Duodenal mucosa (tissue), 2 donors: ENCODE results near the gene HSPA12A.
"Not testable (repeated sequence)": the region's sequence is repeated elsewhere in the genome, so short reads cannot be mapped to it uniquely, and the experiment has no call there.

Experiments used
- H3K27ac ChIP-seq: one replicate; pipeline ENCODE4 v1.7.0; 2013; ENCODE audit warnings: low read depth, low read length
- H3K27me3 ChIP-seq, 2 donors: one replicate each; pipeline ENCODE4 v1.7.0; 2013; ENCODE audit warnings: low read length in 2 of 2, control low read depth in 1 of 2; ENCODE audit not compliant: insufficient read depth in 2 of 2, control insufficient read depth in 1 of 2
- H3K36me3 ChIP-seq, 2 donors: one replicate each; pipeline ENCODE4 v1.7.0; 2013; ENCODE audit warnings: low read length in 2 of 2, control low read depth in 1 of 2; ENCODE audit not compliant: insufficient read depth in 2 of 2, control insufficient read depth in 1 of 2
- H3K4me1 ChIP-seq, 2 donors: one replicate each; pipeline ENCODE4 v1.7.0; 2013; ENCODE audit warnings: low read length in 2 of 2, control low read depth in 1 of 2; ENCODE audit not compliant: insufficient read depth in 2 of 2, control insufficient read depth in 1 of 2
- H3K4me3 ChIP-seq, 2 donors: one replicate each; pipeline ENCODE4 v1.7.0; 2013; ENCODE audit warnings: low read length in 2 of 2, low read depth in 1 of 2
- H3K9ac ChIP-seq, 2 donors: one replicate each; pipeline ENCODE4 v1.7.0; 2013; ENCODE audit warnings: low read length in 2 of 2, low read depth in 1 of 2
- H3K9me3 ChIP-seq, 2 donors: one replicate each; pipeline ENCODE4 v1.7.0; 2013; ENCODE audit warnings: low read length in 2 of 2, control low read depth in 1 of 2; ENCODE audit not compliant: control insufficient read depth in 1 of 2

Gene HSPA12A

GRCh38 chr10:116716381-116716780, 26.0 kb downstream of the HSPA12A start:
- Histone ChIP-seq H3K9ac (no peak overlapping the region), H3K27ac (no peak overlapping the region), H3K4me1 (peaks cover 13 to 16% of the 10 kb centered on the region in 2 donors), H3K27me3 (no peaks in the 10 kb centered on the region), H3K4me3 (no peak overlapping the region), H3K9me3 (no peaks in the 10 kb centered on the region), H3K36me3 (no peaks in the 10 kb centered on the region)

- H3K4me3 ChIP-seq: no peak overlapping the region
- H3K9me3 ChIP-seq: no peaks in the 10 kb centered on the region
- H3K4me1 ChIP-seq: peaks cover 11 to 13% of the 10 kb centered on the region in 2 donors
- H3K36me3 ChIP-seq: no peaks in the 10 kb centered on the region
- no peak overlapping the region for H3K9ac ChIP-seq
- no peak overlapping the region for H3K27ac ChIP-seq
- no peaks in the 10 kb centered on the region for H3K27me3 ChIP-seq
Measured at GRCh38 chr10:116715839-116716377, 26.5 kb downstream of the HSPA12A start.

GRCh38 chr10:116715341-116715740, 27.0 kb downstream of the HSPA12A start:
- Histone ChIP-seq H3K9me3 (no peaks in the 10 kb centered on the region), H3K27me3 (no peaks in the 10 kb centered on the region), H3K27ac (no peak overlapping the region), H3K9ac (no peak overlapping the region), H3K36me3 (no peaks in the 10 kb centered on the region), H3K4me1 (peaks cover 6 to 7% of the 10 kb centered on the region in 2 donors), H3K4me3 (no peak overlapping the region)

- H3K9me3 ChIP-seq: no peaks in the 10 kb centered on the region
- no peaks in the 10 kb centered on the region for H3K4me1 ChIP-seq
- H3K27ac ChIP-seq: no peak overlapping the region
- no peak overlapping the region for H3K9ac ChIP-seq
- H3K27me3 ChIP-seq: no peaks in the 10 kb centered on the region
- no peaks in the 10 kb centered on the region for H3K36me3 ChIP-seq
- H3K4me3 ChIP-seq: no peak overlapping the region
Measured at GRCh38 chr10:116713846-116714245, 28.5 kb downstream of the HSPA12A start.

- Histone ChIP-seq H3K9me3 (no peaks in the 10 kb centered on the region), H3K27ac (no peak overlapping the region), H3K4me3 (no peak overlapping the region), H3K9ac (no peak overlapping the region), H3K36me3 (no peaks in the 10 kb centered on the region), H3K27me3 (no peaks in the 10 kb centered on the region), H3K4me1 (no peaks in the 10 kb centered on the region)
Measured at GRCh38 chr10:116712989-116713543, 29.3 kb downstream of the HSPA12A start.

- Histone ChIP-seq H3K36me3 (no peaks in the 10 kb centered on the region), H3K9me3 (no peaks in the 10 kb centered on the region), H3K9ac (no peak overlapping the region), H3K4me1 (no peaks in the 10 kb centered on the region), H3K27me3 (no peaks in the 10 kb centered on the region), H3K4me3 (no peak overlapping the region), H3K27ac (no peak overlapping the region)
Measured at GRCh38 chr10:116712519-116712918, 29.8 kb downstream of the HSPA12A start.

- H3K4me1 ChIP-seq, H3K9ac ChIP-seq, H3K27me3 ChIP-seq, H3K4me3 ChIP-seq, H3K27ac ChIP-seq, H3K36me3 ChIP-seq, H3K9me3 ChIP-seq: not testable (repeated sequence)
Measured at GRCh38 chr10:116711803-116712202, 30.6 kb downstream of the HSPA12A start.

GRCh38 chr10:116710076-116710475, 32.3 kb downstream of the HSPA12A start:
- H3K27ac ChIP-seq: no peak overlapping the region
- no peaks in the 10 kb centered on the region for H3K9me3 ChIP-seq

GRCh38 chr10:116708877-116709276, 33.5 kb downstream of the HSPA12A start:
- Histone ChIP-seq H3K27me3 (no peaks in the 10 kb centered on the region), H3K9me3 (no peaks in the 10 kb centered on the region), H3K4me3 (no peak overlapping the region), H3K27ac (no peak overlapping the region), H3K4me1 (no peaks in the 10 kb centered on the region), H3K36me3 (no peaks in the 10 kb centered on the region), H3K9ac (no peak overlapping the region)

More at GRCh38 chr10:116710076-116710475, 32.3 kb downstream of the HSPA12A start:
- Histone ChIP-seq H3K9ac (no peak overlapping the region), H3K27me3 (no peaks in the 10 kb centered on the region), H3K4me3 (no peak overlapping the region), H3K36me3 (no peaks in the 10 kb centered on the region), H3K4me1 (no peaks in the 10 kb centered on the region)

- no peaks in the 10 kb centered on the region for H3K27me3 ChIP-seq
- no peak overlapping the region for H3K9ac ChIP-seq
- no peak overlapping the region for H3K4me3 ChIP-seq
- H3K27ac ChIP-seq: no peak overlapping the region
- H3K9me3 ChIP-seq: no peaks in the 10 kb centered on the region
- no peaks in the 10 kb centered on the region for H3K4me1 ChIP-seq
- no peaks in the 10 kb centered on the region for H3K36me3 ChIP-seq
Measured at GRCh38 chr10:116708391-116708821, 34.0 kb downstream of the HSPA12A start.
